8988T (cell line): ENCODE results near the gene MYO3B.
"Not testable (repeated sequence)": the region's sequence is repeated elsewhere in the genome, so short reads cannot be mapped to it uniquely, and the experiment has no call there.

Experiments
- DNase-seq: peaks from one replicate; pipeline ENCODE4 v3.0.0; 2011

MYO3B gene

DNA sequence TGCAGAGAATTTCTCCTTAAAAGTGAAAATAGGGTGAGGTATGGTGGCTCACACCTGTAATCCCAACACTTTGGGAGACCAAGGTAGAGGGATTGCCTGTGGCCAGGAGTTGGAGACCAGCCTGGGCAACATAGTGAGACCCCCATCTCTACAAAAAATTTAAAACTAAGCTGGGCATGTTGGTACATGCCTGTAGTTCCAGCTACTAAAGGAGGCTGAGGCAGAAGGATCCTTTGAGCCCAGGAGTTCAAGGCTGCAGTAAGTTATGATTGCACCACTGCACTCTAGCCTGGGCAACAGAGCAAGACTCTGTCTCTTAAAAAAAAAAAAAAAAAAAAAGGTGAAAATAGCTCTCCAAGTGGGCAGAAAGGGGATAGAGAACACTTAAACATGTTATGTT, 496.3 kb downstream of the MYO3B start:
- not testable (repeated sequence) for DNase-seq

DNA sequence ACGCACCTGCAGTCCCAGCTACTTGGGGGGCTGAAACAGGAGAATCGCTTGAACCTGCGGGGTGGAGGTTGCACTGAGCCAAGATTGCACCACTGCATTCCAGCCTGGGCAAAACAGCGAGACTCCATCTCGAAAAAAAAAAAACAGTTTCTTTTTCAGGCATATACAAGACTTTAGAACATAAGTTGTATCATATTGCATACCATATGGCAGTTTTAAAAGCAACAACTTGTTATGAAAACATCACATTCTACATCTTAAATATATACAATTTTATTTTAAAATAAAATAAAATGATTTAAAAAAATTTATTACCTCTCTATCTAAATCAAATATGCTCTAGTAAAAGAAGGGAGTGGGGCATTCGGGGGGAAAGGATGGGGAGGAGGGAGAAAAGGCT, 497.8 kb downstream of the MYO3B start:
- no peak for DNase-seq

DNA sequence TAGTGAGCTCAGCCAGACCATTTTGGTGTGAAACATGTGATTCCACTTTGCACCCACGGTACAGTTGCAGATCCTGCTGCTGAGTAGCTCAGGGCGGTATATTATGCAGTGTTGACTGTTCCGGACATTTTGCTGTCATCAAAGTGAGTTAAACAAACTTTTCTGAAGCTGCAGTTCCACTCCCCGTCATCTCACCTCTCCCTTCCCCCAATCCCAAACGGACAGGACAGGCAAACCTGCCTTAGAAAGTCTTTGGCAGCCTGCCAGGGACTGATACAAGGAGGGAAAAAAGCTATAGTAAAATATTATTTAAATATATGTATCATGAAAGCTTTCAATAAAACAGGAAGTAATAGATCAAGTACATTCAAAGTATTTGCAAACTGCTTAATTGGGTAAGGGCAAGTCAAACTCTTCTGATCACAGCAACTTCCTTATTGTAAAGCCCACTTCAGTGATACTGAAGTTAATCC, 501.7 kb downstream of the MYO3B start:
- DNase-seq: no peak

GRCh38 chr2:170680172-170680941, 502.4 kb downstream of the MYO3B start:
- no peak for DNase-seq

DNA sequence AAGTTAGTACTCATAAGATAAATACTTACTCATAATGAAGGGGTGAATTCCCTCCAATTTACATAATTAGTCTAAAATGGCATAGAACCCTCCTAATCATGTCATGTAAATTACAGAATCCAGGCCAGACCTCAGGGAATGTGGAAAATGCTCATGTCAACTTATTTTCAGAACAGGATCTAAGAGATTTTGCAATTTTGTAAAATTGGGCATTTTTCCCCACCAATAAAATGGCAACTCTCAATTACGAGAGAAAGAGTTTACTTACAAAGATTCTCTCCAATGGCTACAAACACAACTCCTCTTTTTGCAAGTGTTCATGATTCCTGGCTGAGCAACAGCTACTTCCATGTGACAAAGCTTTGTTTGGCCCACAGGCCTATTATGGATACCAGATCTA, 503.4 kb downstream of the MYO3B start:
- no peak for DNase-seq

- no peak for DNase-seq
Observed at GRCh38 chr2:170685591-170685990, 507.6 kb downstream of the MYO3B start.

- no peak for DNase-seq
Observed at GRCh38 chr2:170689481-170689880, 511.5 kb downstream of the MYO3B start.

GRCh38 chr2:170690640-170691039, 512.7 kb downstream of the MYO3B start:
- DNase-seq: no peak

DNA sequence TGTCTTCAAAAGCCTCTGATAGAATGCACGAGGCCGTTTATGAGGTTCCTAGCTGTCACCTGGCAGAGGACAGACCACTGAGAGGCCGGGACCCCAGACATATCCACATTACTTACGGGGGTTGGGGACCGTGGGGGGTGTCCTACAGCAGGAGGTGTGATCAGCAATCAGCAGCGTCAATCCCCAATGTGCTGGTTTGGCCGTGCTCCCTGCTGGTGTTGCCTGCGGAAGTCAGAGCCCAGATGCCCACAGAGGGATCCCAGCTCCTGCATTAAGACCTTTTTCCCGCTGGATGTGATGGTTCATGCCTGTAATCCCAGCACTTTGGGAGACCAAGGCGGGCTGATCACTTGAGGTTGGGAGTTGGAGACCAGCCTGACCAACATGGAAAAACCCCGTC, 516.4 kb downstream of the MYO3B start:
- no peak for DNase-seq

DNA sequence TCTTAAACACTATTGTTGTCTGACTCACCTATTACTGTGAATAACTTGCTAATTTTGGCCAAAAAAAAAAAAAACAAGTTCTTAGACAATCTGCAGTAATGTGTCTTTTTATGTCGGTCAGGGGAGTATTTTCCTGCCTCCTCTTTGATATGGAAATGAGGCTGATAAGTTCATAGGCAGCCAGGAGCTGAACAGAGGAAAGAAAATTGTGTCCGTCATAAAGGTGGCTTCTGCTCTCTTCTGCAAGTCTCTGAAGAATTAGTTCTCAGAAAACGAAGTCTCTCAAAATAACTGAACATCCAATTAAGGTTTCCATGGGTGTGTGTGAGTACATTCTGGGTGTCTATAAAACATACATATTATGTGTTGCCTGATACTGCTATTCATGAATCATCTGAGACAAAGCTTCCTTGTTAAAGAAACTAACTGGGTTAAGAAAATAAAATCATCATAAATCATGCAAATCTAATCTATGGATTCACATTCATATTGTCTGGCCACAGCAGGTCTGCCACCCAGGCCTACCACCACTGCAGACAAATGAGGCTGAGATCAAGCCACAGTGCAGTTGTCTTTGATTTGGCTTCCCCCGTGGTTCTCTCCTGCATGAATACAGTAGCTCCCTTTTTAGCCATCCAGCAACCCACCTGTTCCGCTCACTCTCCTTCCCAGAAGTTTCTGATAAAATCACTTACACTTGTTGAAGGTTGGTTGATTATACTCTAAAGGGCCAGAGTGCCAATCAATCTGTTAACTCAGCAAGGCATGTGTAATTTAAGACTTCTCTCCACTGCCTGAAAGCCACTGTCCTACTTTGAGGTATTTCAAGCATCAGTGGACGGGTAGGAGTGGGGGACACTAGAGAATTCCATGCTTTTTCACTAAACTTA, 517.8 kb downstream of the MYO3B start:
- DNase-seq: no peak

- DNase-seq: no peak
Observed at GRCh38 chr2:170696948-170697347, 519.0 kb downstream of the MYO3B start.

DNA sequence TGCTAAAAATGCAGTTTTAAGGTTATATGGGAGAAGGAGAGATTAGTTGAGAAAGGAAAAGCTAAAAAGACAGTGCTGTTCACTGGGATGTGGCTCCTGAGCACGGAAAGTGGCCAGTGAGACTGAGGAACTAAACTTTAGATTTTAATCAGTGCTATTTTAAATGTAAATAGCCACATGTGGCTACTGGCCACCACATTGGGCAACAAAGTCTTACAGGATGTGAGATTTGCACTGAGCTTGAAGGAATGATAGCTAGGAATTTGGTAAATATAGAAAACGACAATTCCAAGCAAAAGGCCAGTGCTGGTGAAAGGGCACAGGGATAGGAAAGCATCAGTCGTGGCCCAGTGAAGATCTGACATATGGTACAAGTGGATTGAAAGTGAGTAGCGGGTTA, 523.1 kb downstream of the MYO3B start:
- no peak for DNase-seq

- DNase-seq: no peak
Observed at GRCh38 chr2:170703776-170704476, 526.0 kb downstream of the MYO3B start.
